GM12878 (cell line): ENCODE results near the gene TRHDE.

Experiments
- CHD1 ChIP-seq: IDR thresholded peaks from 2 replicates; pipeline ENCODE4 v1.6.1; 2012; ENCODE audit warnings: low read depth, low read length, improper control_type of control experiment
- ETV6 ChIP-seq, 2 experiments: fragments of 450-650 bp in 1 of 2; IDR thresholded peaks in 1 of 2; conservative IDR thresholded peaks in 1 of 2; 2 replicates each; pipeline ENCODE4 v1.6.1; 2014; ENCODE audit warnings: antibody characterized with exemption in 1 of 2, borderline replicate concordance in 1 of 2, low read depth in 1 of 2, mild to moderate bottlenecking in 1 of 2, moderate library complexity in 1 of 2
- EZH2 ChIP-seq: IDR thresholded peaks from 2 replicates; pipeline ENCODE4 v1.6.1; 2012; ENCODE audit warnings: low read depth, mild to moderate bottlenecking, control low read depth, inconsistent platforms, low read length, borderline replicate concordance; ENCODE audit not compliant: control insufficient read depth
- TCF12 ChIP-seq: IDR thresholded peaks from 2 replicates; pipeline ENCODE4 v1.6.1; 2011; ENCODE audit warnings: low read depth, mild to moderate bottlenecking, low read length
- ZNF274 ChIP-seq: IDR thresholded peaks from one replicate; pipeline ENCODE4 v1.8.0; 2011; ENCODE audit not compliant: insufficient read length, insufficient read depth
- TF ChIP-seq, protein P1 (sequence below): IDR thresholded peaks from 2 replicates; pipeline ENCODE4 v1.6.1; 2011; ENCODE audit warnings: low read depth, mild to moderate bottlenecking, low read length, moderate library complexity, borderline replicate concordance; ENCODE audit errors: extremely low read depth
- TF ChIP-seq, protein P2 (sequence below), 3 experiments: IDR thresholded peaks in 2 of 3; conservative IDR thresholded peaks in 1 of 3; 2 replicates each; pipeline ENCODE4 v1.5.1; 2011; ENCODE audit warnings: low read depth in 3 of 3, low read length in 3 of 3, mild to moderate bottlenecking in 3 of 3, control low read depth in 2 of 3, moderate library complexity in 2 of 3, inconsistent platforms in 1 of 3, mixed read lengths in 1 of 3; ENCODE audit not compliant: control insufficient read depth in 2 of 3, insufficient read depth in 1 of 3; ENCODE audit errors: extremely low read depth in 1 of 3
- TF ChIP-seq, protein P3 (sequence below): fragments of 450-650 bp; formaldehyde crosslinking; IDR thresholded peaks from 2 replicates; pipeline ENCODE4 v1.5.0; 2022; ENCODE audit warnings: mild to moderate bottlenecking, missing genetic modification characterization

DNA sequence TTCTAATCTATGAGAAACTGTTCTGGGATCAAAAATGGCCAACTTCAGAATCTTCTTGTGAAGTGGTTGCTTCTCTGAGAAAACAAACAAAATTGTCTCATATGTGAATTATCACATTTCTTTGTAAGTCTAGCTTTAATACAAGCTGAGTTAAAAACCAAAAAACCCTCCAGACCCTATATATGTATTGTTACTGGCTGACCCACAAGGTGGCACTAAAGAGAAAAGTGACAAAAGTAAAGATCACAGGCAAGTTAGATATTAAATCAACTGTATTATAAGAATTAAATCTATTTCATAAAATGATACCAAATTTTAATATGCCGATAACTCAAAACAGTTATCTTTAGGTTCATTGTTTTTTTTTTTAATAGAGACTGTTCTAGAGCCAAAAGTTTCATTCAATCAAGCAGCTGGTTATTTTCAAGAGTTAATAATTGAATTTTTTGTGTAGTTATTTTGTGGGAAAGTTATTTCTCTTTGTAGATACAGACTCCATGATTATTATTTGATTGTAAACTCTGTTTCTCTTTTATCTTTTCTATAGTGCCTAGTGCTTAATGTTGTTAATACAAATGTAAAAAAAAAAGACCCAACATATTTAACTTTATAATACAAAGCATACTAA, 7.5 kb upstream of the TRHDE start:
- TF ChIP-seq TCF12: no peak
- TF ChIP-seq, protein P1, sequence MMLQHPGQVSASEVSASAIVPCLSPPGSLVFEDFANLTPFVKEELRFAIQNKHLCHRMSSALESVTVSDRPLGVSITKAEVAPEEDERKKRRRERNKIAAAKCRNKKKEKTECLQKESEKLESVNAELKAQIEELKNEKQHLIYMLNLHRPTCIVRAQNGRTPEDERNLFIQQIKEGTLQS: no peak
- TF ChIP-seq, protein P2, sequence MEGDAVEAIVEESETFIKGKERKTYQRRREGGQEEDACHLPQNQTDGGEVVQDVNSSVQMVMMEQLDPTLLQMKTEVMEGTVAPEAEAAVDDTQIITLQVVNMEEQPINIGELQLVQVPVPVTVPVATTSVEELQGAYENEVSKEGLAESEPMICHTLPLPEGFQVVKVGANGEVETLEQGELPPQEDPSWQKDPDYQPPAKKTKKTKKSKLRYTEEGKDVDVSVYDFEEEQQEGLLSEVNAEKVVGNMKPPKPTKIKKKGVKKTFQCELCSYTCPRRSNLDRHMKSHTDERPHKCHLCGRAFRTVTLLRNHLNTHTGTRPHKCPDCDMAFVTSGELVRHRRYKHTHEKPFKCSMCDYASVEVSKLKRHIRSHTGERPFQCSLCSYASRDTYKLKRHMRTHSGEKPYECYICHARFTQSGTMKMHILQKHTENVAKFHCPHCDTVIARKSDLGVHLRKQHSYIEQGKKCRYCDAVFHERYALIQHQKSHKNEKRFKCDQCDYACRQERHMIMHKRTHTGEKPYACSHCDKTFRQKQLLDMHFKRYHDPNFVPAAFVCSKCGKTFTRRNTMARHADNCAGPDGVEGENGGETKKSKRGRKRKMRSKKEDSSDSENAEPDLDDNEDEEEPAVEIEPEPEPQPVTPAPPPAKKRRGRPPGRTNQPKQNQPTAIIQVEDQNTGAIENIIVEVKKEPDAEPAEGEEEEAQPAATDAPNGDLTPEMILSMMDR (IDR thresholded peaks at IDR 0.05 in 2 of 3, conservative IDR thresholded peaks at IDR 0.05 in 1 of 3; ENCODE audit: control insufficient read depth in 2 of 3, extremely low read depth in 1 of 3, insufficient read depth in 1 of 3, low read depth in 3 of 3, low read length in 3 of 3): peak; percentile 11 to 28 (median 22); a peak in 3 of 6 replicates
- TF ChIP-seq, protein P3, sequence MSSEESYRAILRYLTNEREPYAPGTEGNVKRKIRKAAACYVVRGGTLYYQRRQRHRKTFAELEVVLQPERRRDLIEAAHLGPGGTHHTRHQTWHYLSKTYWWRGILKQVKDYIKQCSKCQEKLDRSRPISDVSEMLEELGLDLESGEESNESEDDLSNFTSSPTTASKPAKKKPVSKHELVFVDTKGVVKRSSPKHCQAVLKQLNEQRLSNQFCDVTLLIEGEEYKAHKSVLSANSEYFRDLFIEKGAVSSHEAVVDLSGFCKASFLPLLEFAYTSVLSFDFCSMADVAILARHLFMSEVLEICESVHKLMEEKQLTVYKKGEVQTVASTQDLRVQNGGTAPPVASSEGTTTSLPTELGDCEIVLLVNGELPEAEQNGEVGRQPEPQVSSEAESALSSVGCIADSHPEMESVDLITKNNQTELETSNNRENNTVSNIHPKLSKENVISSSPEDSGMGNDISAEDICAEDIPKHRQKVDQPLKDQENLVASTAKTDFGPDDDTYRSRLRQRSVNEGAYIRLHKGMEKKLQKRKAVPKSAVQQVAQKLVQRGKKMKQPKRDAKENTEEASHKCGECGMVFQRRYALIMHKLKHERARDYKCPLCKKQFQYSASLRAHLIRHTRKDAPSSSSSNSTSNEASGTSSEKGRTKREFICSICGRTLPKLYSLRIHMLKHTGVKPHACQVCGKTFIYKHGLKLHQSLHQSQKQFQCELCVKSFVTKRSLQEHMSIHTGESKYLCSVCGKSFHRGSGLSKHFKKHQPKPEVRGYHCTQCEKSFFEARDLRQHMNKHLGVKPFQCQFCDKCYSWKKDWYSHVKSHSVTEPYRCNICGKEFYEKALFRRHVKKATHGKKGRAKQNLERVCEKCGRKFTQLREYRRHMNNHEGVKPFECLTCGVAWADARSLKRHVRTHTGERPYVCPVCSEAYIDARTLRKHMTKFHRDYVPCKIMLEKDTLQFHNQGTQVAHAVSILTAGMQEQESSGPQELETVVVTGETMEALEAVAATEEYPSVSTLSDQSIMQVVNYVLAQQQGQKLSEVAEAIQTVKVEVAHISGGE (CRISPR knock-in tag): no peak
- TF ChIP-seq ETV6 (conservative IDR thresholded peaks at IDR 0.05 in 1 of 2, IDR thresholded peaks at IDR 0.05 in 1 of 2; ENCODE audit: borderline replicate concordance in 1 of 2, low read depth in 1 of 2): no peak
- no peak for TF ChIP-seq EZH2
- no peak for TF ChIP-seq ZNF274
- TF ChIP-seq CHD1: no peak
